Hippocampal formation (tissue), 2 donors: ENCODE measurements around the gene HIP1.
"Not testable (repeated sequence)": the region's sequence is repeated elsewhere in the genome, so short reads cannot be mapped to it uniquely, and the experiment has no call there.

Experiments
- DNase-seq, 2 donors: peaks; one replicate each; lab custom pipeline; 2025; lab: John Stamatoyannopoulos, UW

The HIP1 gene

GRCh38 chr7:75616421-75617167 is 122.1 kb downstream of the HIP1 start:
- DNase-seq: no peak

GRCh38 chr7:75614401-75614800 is 124.3 kb downstream of the HIP1 start:
- DNase-seq: no peak

GRCh38 chr7:75613351-75613750 is 125.4 kb downstream of the HIP1 start:
- no peak for DNase-seq

- peak; percentile 95 to 97 for DNase-seq
Measured at GRCh38 chr7:75611557-75612178, 127.1 kb downstream of the HIP1 start.

- DNase-seq: not testable (repeated sequence)
Measured at GRCh38 chr7:75609416-75609815, 129.3 kb downstream of the HIP1 start.

GRCh38 chr7:75608451-75609122 is 130.2 kb downstream of the HIP1 start:
- no peak for DNase-seq

- DNase-seq: no peak
Measured at GRCh38 chr7:75604408-75604807, 134.3 kb downstream of the HIP1 start.

- not testable (repeated sequence) for DNase-seq
Measured at GRCh38 chr7:75602831-75603230, 135.9 kb downstream of the HIP1 start.

GRCh38 chr7:75601539-75601938 is 137.2 kb downstream of the HIP1 start:
- DNase-seq: no peak

- DNase-seq: not testable (repeated sequence)
Measured at GRCh38 chr7:75600748-75601147, 138.0 kb downstream of the HIP1 start.

- peak; percentile 95 to 97 for DNase-seq
Measured at GRCh38 chr7:75599244-75599781, 139.4 kb downstream of the HIP1 start.

- DNase-seq: no peak
Measured at GRCh38 chr7:75596727-75597614, 141.8 kb downstream of the HIP1 start.

- no peak for DNase-seq
Measured at GRCh38 chr7:75595766-75596165, 143.0 kb downstream of the HIP1 start.

GRCh38 chr7:75593500-75594184 is 145.1 kb downstream of the HIP1 start:
- not testable (repeated sequence) for DNase-seq

GRCh38 chr7:75591467-75592255 is 147.1 kb downstream of the HIP1 start:
- no peak for DNase-seq

- no peak for DNase-seq
Measured at GRCh38 chr7:75590373-75591005, 148.3 kb downstream of the HIP1 start.

GRCh38 chr7:75584354-75584753 is 154.4 kb downstream of the HIP1 start:
- DNase-seq: no peak

GRCh38 chr7:75583255-75583654 is 155.5 kb downstream of the HIP1 start:
- no peak for DNase-seq

GRCh38 chr7:75579899-75580298 is 158.8 kb downstream of the HIP1 start:
- no peak for DNase-seq

GRCh38 chr7:75578081-75578480 is 160.7 kb downstream of the HIP1 start:
- no peak for DNase-seq
